NCI-H187 treated with DMSO at 0.1 percent for 48 hours (cell line): ENCODE measurements around the gene HOXD13.

Experiments
- DNase-seq: peaks from one replicate; lab custom pipeline; 2025; lab: John Stamatoyannopoulos, UW

The HOXD13 gene

DNA sequence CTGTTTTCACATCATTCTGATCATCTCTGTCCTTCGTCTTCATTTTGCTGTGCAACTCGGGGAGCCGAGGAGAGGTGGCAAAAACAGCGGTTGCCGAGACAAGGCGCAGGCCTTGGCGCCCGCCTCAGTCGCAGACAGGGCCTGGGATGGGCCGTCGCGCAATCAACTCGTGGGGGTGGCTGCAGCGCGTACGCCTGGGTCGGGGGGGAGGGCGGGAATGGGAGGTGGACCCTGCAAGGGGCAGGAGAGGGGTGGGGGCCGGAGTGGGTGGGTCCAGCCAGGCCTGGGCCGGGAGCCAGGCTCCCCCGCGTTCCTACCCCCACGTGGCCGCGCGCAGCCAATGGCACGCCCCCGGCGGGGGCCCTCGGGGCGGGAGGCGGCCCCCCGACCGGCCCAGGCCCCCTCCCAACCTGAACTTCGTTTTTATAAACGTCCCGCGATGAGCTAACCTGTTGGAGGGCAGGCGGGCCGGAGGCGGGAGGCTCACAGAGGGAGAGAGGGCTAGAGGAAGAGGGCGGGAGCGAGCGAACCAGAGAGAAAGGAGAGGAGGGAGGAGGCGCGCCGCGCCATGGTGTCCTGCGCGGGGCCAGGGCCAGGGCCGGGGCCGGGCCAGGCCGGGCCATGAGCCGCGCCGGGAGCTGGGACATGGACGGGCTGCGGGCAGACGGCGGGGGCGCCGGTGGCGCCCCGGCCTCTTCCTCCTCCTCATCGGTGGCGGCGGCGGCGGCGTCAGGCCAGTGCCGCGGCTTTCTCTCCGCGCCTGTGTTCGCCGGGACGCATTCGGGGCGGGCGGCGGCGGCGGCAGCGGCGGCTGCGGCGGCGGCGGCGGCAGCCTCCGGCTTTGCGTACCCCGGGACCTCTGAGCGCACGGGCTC, at the start of gene HOXD13:
Gene HOXD13 (plus strand): TSS at position 452 of the 875 bp plus-strand sequence. CDS start 170 bp downstream, at position 622.
- no peak for DNase-seq

DNA sequence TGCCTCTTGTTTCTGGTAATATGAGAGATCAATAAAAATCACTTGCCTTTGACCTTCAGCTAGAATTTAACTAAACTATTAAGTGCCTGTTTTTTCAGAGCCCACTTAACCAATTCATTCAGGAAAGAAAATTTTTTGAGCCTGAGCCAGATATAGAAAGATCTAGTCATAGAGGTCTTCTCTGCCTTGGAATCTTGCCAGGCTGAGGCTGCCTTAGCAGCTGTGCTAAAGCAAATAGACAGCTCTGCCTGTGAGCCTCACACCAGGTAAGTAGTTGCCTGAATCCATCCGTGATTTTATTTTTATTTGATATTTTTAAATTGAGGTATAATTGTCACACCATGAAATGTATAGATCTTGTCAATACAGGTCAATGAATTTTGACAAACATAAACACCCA, 36.1 kb upstream of the HOXD13 start:
- no peak for DNase-seq

DNA sequence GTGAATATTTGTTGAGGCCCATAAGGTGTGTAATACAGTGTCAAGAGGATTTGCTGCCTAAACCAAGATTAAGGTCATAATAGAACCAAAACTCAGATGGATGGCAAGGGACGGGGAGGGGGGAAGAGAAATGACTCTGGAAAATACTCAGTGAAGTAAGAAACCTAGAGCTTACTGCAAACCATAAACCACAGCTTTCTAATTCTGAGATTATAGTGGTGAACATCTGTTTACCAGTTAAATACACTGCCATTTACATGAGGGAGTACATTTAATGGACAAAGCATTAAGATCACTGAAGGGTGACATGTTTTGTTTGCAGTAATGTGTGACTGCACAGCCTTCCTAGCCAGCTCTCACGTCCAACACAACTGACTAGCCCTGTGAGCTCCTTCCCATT, 28.6 kb upstream of the HOXD13 start:
- DNase-seq = no peak

DNA sequence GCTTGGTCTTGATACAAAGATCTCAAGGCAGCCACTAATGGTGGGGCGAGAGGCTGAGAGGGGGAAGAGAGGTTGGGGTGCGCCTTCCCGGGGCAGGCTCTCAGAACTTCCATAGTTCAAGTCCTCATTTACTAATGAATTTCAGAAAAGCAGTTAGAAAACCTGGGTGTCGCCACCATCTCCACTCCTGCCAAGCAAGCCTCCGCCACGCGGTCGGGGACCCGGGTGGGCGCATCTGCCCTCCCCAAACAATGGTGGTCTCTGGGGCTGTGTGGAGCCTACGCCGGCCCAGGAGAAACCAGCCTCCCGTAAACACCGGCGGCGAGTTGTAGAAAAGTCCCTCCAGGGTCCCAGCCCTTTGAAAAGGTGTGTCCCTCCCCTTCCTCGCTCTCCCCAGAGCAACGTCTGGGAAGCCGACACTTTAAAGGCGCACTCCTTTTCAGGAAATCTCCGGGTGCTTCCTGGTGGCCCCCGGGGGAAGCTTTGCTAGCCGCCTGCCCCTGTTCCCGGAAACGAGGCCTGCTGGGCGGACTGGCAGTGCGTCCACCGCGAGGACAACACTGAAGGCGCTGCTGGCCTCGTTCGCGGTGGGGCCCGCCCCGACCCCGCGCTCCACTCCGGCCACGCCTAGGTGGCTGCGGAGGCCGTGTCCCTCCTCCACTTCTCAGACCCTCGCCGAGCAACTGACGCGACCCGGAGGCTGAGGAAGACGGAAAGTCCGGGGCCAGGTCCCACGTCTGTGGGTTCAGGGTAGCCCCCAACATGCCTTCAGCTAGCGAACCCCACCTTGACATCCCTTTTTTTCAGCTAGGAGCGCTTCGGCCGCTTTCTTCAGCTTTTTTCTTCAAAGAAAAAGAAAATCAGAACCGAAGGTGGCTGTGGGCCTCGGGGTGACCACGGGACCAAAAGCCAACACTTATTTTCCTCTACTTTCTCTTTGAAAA, 25.6 kb upstream of the HOXD13 start:
- DNase-seq = no peak

DNA sequence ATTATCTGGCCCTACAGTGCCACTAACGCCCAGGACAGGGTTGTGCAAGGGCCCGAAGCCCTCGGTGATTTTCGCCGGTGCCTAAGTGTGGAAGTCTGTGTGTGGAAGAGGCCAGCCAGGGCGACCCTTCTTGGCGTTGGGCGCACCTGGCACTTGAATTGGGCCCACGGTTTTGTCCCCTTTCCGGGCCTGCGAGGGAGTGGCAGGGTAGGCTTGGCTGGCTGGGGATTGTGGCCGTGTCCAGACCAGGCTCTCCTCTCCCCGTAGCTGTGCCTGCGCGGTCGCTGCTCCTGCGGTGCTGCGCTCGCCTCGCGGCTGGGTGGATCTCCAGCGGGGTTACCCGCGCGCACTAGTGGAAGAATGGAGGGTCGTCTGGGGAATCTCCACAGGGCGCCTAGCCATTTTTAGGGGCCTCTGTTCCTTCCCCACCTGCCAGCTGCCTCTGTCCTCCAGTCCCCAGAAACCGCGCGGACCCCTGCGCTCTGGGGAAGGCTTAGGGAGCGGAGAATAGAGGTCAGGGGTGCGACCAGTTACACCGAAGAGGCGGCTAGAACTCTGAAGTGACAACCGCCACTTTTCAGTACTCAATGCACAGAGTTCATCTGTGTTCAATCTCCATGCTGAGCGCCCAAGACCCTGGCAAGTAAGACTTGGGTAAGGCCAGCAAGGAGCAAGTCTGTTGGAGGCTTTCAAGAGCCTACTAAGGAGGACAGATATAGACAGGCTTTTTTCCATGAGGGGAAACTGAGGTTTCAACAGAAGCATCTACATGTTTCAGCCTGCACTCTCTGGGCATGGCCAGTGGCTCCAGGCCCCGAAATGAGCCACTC, 24.7 kb upstream of the HOXD13 start:
- no peak for DNase-seq

DNA sequence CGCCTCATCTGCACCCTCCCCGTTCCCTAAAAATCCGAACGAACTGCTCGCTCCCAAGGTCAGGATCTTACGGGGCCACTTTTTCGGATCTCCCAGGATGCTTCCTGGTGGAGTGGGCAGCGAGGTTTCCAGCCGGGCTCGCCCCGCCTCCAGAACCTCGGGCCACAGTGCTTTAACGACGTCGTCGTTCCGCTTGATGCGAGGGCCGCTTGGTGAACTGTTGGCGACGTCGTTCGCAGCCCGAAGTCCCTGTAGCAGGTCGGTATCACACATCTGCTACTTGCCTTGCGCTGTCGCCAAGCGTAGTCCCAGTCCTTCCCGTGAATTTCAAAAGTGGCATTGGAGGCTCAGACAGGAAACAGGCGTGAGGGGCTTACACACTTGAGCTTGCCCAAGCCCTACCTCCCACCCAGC, 24.1 kb upstream of the HOXD13 start:
- no peak for DNase-seq

DNA sequence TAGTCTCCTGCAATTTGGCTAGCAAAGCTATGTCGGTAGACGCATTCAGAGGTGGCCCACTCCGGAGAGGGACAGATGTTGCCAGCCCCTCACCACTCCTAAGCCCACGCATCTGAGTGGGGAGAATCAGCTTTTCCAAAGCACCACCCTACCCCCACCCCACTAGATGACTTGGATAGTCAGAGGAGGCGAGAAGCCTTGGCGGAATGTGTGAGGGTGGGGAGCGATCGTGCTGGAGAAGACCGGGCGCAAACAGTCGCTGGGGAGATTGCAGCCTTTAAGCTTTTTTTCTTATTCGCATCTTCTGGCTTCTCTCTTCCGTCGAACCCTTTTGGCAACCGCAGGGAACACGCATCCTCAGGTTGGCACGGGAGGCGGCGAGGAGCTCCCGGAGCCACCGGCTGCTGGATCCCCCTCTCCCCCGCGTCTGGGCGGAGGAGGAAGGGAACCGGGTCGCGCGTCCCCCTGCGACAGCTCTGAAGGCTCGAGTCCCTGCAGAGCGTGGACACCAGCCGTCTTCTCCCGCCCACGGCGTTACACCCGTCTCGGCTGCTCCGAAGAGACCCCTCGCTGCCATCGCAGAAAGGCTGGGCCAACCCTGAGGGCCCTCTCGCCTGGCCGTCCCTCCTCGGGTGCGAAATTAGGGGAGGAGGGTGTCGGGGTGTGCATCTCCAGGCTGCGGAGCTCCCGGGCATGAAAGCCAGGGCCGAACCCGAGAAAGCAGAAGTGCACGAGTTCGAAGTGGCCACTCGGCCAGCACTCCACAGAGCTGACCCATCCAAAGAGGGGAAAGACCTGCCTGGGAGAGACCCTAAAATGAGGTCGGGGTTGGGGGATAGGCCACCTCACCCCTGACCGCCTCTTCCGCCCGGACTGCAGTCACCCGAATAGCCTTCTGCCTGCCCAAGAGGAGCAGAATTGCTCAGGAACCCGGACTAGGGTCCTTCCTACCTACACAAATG, 20.9 kb upstream of the HOXD13 start:
- DNase-seq = no peak

DNA sequence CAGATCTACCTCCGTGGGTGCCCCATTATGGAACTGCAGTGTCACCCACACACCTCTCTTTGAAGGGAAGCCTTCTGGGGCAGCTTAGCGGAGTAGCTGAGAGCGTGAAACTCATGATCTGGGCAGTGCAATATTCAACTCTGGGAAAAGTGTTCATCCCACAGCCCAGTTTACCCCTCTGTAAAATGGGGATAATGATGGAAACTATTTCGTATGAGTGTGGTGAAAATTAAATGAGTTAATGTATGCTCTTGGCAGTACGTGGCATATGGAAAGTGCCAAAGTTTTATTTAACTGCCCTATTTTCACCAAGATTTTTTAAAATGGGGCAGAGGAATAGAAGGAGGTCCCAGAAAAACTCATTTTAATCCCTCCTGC, 20.2 kb upstream of the HOXD13 start:
- no peak for DNase-seq

DNA sequence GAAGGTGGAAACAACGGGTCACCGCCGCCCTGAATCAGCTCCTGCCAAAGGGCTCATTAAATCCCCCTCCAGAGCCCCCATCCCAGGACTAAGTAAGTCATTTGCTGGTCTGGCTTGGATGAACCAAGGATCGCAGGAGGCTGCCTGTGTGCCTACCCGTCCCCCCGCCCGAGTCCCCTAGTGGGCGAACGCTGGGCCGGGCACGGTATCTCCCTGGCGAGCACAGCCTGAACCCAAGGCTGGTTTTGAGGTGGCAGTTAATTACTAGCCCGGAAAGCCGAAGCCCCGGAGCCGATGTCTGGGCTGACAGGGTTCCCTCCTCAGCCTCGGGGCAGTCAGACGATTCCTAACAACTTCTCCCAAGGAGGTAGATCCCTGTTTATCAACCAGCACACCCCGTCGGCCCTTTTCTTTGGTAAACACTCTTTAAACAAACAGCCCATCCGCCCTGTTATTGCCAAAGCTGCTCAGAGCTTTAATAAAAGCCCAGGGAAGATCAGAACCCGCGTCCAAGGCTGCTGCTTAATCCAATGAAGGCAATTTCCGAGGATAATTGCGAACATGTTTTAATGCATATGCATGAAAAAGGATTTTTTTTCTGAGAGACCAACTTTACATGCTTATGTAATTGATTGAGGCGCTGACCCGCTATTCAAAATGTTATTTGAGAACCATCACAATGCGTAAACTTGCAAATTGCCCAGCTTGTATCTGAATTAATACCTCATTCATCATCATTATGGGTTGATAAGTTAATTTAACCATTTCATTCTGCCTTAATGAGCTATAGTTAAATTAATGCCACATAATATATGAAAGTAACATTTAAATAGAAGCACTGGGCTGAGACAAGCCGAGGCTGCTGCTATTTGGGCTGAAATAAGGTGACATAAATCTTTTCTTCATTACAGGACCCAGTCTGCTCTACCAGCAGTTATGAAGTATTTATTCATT, 19.3 kb upstream of the HOXD13 start:
- no peak for DNase-seq

DNA sequence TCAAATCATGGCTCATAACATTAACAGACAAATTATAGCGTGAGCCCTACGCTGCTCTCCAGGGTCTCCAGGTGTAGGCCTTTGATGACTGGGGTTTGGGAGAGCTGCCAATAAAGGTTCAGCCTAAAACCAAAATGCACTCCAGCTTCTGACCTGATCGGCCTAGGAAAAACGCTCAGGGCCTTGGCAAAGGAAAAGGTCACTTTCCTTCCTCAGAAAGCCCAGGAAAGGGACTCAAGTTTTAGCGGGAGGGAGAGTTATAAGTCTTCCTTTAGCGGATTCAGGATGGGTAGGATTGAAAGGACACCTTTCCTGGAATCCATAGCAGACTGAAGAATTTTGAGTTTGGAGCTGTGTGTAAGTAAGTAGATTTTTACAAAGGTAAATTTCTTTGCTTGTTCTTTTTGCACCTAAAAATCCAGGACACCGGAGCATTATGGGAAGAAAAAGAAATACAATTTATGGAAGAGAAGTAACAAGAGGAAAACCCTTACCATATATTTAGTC, 17.5 kb upstream of the HOXD13 start:
- DNase-seq = no peak

DNA sequence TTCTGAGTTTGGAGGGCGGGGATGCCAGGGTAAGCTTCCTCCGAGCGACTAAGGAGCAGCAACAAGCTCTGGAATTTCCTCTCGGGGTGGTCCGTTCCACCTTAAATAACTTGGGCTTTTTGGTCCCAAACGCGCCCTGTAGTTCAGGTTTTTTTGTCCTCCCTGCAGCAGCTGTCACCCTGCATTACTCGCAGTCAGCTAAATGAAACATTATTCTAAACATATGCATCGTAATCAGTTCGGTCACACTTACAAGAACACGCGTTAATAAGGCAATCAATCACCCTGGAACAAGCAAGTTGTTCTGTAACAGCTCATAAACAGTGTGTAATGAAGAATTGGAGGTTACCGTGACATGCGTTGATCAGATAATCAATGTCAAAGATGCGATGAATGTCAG, 17.0 kb upstream of the HOXD13 start:
- DNase-seq = no peak

DNA sequence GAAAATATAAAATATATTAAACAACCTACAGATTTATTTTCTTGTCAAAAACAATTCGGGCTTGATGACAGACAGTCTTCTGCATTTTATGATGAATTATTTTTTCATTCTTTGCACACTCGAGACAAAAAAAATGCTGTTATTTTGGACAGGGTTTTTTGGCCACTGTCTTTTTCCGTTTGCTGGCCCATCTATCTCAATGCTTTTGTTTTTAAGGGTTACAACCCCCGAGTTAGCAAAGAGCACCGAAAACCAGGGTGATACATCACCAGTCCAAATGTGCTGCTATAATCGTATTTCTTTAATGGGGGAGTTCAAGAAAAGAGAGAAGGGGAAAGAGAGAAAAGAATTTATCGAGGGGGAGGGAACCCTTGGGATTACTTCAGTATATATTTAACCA, 16.5 kb upstream of the HOXD13 start:
- DNase-seq = no peak

DNA sequence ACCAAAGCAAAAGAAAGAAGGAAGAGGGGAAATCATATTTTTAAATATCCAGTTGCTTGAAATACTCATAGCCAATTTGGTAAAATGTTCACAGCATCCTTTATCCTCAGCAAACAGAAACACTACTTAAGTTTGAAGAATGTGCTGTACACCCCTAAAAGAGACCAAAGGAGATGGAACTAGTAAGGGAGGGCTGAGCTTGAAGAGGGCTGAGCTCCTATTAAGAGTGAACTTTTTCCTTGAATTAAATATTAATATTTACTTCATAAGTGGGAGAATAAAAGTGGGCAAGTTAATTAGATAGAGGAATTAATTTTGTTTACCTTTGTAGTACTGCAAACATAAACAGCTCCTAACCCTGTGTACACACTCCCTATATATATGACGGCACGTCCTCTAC, 15.7 kb upstream of the HOXD13 start:
- no peak for DNase-seq

DNA sequence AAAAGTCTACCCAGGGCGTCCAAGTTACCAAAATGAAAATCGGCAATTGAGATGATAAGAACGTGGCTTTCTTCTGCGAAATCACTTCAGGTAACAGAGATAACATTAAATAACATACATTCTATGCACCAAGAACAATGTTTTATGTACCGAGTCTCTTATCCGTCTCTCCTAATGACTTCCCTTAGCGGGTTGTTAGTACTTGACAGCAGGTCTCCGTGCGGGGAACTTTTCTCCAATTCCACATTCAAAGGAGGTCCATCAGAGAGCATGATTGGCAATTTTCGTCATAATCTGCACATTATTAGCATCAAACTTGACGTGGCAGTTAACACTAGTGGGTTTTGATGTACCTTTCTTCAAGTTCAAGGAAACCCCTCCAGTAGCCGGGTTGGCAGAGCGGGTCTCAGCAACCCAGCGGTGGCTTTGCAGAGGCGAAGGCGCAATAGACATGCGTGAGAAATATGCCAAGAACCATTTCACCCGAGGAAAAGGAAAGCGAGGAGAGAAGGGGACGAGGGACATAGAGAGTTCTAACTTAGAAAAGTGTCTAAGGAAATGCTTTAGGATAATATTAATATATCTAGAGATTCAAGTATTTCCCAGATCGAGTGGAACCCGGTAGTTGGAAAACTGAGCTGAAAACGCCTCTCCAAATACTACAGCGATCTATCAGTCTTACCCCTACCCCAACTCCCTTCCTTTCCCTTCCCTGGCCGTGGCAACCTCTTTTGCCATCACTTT, 13.8 kb upstream of the HOXD13 start:
- no peak for DNase-seq

DNA sequence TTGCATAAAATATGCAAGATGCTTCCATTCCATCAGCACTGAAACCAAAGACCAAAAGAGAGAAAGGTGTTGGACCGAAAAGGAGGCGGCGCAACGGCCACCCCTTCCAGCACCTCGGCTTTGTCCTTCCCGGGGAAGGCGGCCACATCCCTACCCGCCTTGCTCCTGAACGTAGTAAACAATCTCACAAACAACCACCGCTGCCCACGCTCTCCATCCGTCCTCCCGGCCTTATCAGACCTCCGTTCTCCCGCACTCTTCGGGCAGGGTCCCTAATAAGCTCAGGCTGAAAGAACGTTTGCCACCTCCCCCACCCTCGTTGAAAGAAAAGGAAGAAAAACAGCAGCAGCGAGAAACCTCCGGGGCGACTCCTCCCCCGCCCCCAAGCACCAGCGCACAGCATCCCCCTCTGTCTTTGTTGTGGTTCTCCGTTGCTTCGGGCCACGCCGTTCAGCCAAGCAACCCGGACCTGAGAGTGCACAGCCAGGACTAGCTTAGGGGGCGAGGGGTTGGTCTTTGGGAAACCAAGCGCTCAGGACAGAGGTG, 13.2 kb upstream of the HOXD13 start:
- no peak for DNase-seq

DNA sequence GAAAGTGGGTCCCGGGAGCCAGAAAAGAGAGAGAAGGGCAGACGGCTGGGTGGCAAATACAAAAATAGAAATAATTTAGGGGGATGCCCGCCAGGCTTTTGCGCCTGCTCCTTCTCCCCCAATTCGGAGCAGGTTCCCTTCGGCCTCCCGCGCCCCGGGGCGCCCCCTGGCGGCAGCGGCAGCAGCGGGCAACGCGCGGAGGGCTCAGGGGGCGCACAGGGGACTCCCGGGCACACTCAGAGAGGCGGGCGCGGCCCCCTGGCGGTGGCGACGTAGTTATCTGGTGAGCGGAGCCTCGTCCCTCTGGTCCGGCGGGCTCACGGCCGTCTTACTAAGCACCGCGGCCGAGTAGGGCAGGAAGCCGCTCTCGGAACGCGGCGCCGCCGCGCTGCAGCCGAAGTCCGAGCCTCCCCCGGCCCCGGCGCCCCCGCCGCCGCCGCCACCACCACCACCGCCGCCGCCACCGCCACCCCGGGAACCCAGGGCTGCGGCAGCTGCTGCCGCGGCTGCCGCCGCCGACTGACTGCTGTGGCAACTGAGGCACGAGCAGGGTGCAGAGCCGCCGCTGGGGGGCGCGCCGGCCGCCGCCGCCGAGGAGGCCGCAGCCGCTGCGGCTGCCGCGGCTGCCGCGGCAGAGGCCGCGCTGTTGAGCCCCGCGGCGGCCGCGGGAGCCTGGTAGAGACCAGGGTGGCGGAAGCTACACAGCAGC, 12.5 kb upstream of the HOXD13 start:
- no peak for DNase-seq

DNA sequence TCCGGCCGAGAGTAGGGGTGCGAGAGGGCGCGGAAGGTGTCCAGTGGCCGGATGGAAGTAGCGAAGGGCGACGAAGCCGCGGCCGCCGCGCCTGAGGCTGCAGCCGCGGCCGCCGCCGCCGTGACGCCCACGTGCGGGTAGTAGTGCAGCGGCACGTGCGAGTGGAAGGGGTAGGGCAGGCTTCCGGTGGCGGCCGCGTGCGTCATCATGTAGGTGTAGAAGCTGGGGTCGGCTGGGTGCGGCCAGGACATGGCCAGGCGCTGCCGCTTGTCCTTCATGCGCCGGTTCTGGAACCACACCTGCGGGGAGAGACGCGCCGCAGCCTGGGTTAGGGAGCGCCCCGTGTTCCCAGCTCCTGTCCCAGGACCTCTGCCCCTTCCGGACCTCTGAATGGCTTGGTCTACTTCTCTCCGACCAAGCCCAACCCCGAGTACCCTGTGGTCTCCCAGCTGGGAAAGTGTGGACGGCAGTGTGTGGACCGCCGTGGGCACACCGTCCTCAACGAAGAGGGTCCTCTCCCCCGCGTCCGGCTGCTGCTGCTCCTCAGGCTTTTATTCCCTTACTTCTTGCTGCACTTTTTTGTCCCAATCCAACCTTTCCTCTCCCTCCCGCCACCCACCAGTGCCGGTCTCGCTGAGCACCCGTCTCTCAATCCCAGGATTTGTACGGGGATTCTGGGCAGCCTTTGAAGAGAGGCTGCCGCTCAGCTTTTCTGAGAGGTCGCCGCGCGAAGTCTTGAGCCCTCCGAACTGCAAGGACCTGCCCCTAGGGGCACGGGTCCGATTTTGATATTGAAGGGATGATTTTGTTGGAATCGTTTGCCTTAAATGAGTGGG, 11.8 kb upstream of the HOXD13 start:
- DNase-seq = no peak
